Stimulated activated CD4-positive, alpha-beta T cell treated with anti-CD3 and anti-CD28 coated beads, Interleukin-15, amount 100 ng/mL, for 24 hours (primary cell): ENCODE results near the gene RAB18.
A peak's percentile ranks its signal among the peaks of the same experiment; 100 is the strongest.
"Not testable (repeated sequence)": the region's sequence is repeated elsewhere in the genome, so short reads cannot be mapped to it uniquely, and the experiment has no call there.

Source experiments
- DNase-seq: peaks from one replicate; pipeline ENCODE4 v3.0.0-alpha.2; 2020

RAB18 gene

GRCh38 chr10:27504007-27504807 lies at the start of gene RAB18:
TSS of gene RAB18 (plus strand) at chr10:27504304. CDS start at chr10:27504370, 66 bp downstream.
- peak; percentile 98 for DNase-seq

- DNase-seq = no peak
These were observed 49.3 kb upstream of the RAB18 start for GRCh38 chr10:27454837-27455236.

GRCh38 chr10:27457261-27457945 lies 46.7 kb upstream of the RAB18 start:
- DNase-seq = no peak

GRCh38 chr10:27457966-27458365 lies 46.1 kb upstream of the RAB18 start:
- DNase-seq = no peak

GRCh38 chr10:27461312-27461711 lies 42.8 kb upstream of the RAB18 start:
- DNase-seq = no peak

- DNase-seq = no peak
These were observed 40.1 kb upstream of the RAB18 start for GRCh38 chr10:27463961-27464360.

GRCh38 chr10:27464993-27465392 lies 39.1 kb upstream of the RAB18 start:
- DNase-seq = no peak

GRCh38 chr10:27465596-27465995 lies 38.5 kb upstream of the RAB18 start:
- DNase-seq = not testable (repeated sequence)

- no peak for DNase-seq
These were observed 33.2 kb upstream of the RAB18 start for GRCh38 chr10:27470885-27471284.

GRCh38 chr10:27474741-27475140 lies 29.4 kb upstream of the RAB18 start:
- DNase-seq = no peak

GRCh38 chr10:27479016-27479415 lies 25.1 kb upstream of the RAB18 start:
- no peak for DNase-seq

GRCh38 chr10:27481486-27481885 lies 22.6 kb upstream of the RAB18 start:
- no peak for DNase-seq

- DNase-seq = no peak
These were observed 20.8 kb upstream of the RAB18 start for GRCh38 chr10:27482984-27483956.

- DNase-seq = no peak
These were observed 18.7 kb upstream of the RAB18 start for GRCh38 chr10:27485368-27485767.

- no peak for DNase-seq
These were observed 18.1 kb upstream of the RAB18 start for GRCh38 chr10:27485986-27486385.

- no peak for DNase-seq
These were observed 13.3 kb upstream of the RAB18 start for GRCh38 chr10:27490807-27491206.

GRCh38 chr10:27494116-27494805 lies 9.8 kb upstream of the RAB18 start:
- no peak for DNase-seq

GRCh38 chr10:27496137-27496536 lies 8.0 kb upstream of the RAB18 start:
- no peak for DNase-seq

GRCh38 chr10:27500096-27500495 lies 4.0 kb upstream of the RAB18 start:
- DNase-seq = no peak

GRCh38 chr10:27500886-27501285 lies 3.2 kb upstream of the RAB18 start:
- DNase-seq = no peak

GRCh38 chr10:27503498-27504006 lies 552 bp upstream of the RAB18 start:
- DNase-seq = no peak

- no peak for DNase-seq
These were observed 830 bp downstream of the RAB18 start for GRCh38 chr10:27504808-27505460.
